OCI-LY7 (cell line): Measurements from ENCODE around the gene RNF186. TPM values are rescaled to one million over a fixed set of nuclear protein-coding genes. Genes with fewer than 3 reads are reported as not detected.
"Not testable (repeated sequence)": the region's sequence is repeated elsewhere in the genome, so short reads cannot be mapped to it uniquely, and the experiment has no call there.

Experiments
- BruUV-seq: library from RNA; stranded (reverse); fragments of 400-500 nt; replicated peaks from 2 replicates; lab custom pipeline; 2021; lab: Mats Ljungman, UMichigan
- CTCF ChIA-PET: fragments of 300-600 bp; sonication (Branson Sonifier 250); formaldehyde crosslinking; loops from one replicate; lab custom pipeline; 2022; ENCODE audit warnings: antibody characterized with exemption; ENCODE audit not compliant: unreplicated experiment; lab: Charles Lee
- POLR2A ChIA-PET: fragments of 300-600 bp; sonication (Branson Sonifier 250); formaldehyde crosslinking; loops from one replicate; lab custom pipeline; 2022; ENCODE audit warnings: antibody characterized with exemption; lab: Charles Lee
- DNase-seq: peaks from one replicate; pipeline ENCODE4 v3.0.0-alpha.2; 2015; ENCODE audit warnings: low spot score
- H2AFZ ChIP-seq: fragments of 200-600 bp; sonication (generic), shearing (Covaris generic); 2 replicates; pipeline ENCODE4 v1.6.1; 2014; ENCODE audit warnings: mild to moderate bottlenecking, antibody characterized with exemption, low read length, moderate library complexity
- H3K27ac ChIP-seq: fragments of 200-600 bp; sonication (generic); 2 replicates; pipeline ENCODE4 v1.5.1; 2014; ENCODE audit warnings: mixed run types, low read depth, mild to moderate bottlenecking, moderate library complexity, low read length, inconsistent platforms; ENCODE audit not compliant: poor library complexity, severe bottlenecking
- H3K36me3 ChIP-seq: fragments of 200-600 bp; sonication (generic); 2 replicates; pipeline ENCODE4 v1.6.1; 2014; ENCODE audit warnings: mild to moderate bottlenecking, antibody characterized with exemption, low read length, moderate library complexity, mixed read lengths; ENCODE audit not compliant: insufficient read depth
- H3K4me1 ChIP-seq: fragments of 200-600 bp; sonication (generic); 2 replicates; pipeline ENCODE4 v1.5.1; 2014; ENCODE audit warnings: mild to moderate bottlenecking, low read length; ENCODE audit not compliant: insufficient read depth, poor library complexity, severe bottlenecking
- H3K4me2 ChIP-seq: fragments of 200-600 bp; sonication (generic); 2 replicates; pipeline ENCODE4 v1.6.1; 2014; ENCODE audit warnings: mild to moderate bottlenecking, low read length
- H3K4me3 ChIP-seq: fragments of 200-600 bp; sonication (generic); 2 replicates; pipeline ENCODE4 v1.5.1; 2014; ENCODE audit warnings: mild to moderate bottlenecking, low read depth, low read length; ENCODE audit not compliant: poor library complexity, severe bottlenecking
- H3K79me2 ChIP-seq: fragments of 200-600 bp; sonication (generic); 2 replicates; pipeline ENCODE4 v1.6.1; 2016; ENCODE audit warnings: low read depth, mild to moderate bottlenecking, low read length, moderate library complexity, mixed read lengths; ENCODE audit not compliant: insufficient read depth
- H3K9me2 ChIP-seq: fragments of 200-600 bp; sonication (generic); 2 replicates; pipeline ENCODE4 v1.6.1; 2016; ENCODE audit warnings: mild to moderate bottlenecking, low read length, mixed read lengths; ENCODE audit not compliant: insufficient read depth
- H3K9me3 ChIP-seq: fragments of 200-600 bp; sonication (generic); 2 replicates; pipeline ENCODE4 v1.6.1; 2014; ENCODE audit warnings: mild to moderate bottlenecking, mixed run types, low read length, mixed read lengths
- H4K20me1 ChIP-seq: fragments of 200-600 bp; sonication (generic); 2 replicates; pipeline ENCODE4 v1.6.1; 2014; ENCODE audit warnings: mild to moderate bottlenecking, antibody characterized with exemption, low read length, moderate library complexity, mixed read lengths; ENCODE audit not compliant: insufficient read depth
- EZH2phosphoT487 ChIP-seq: fragments of 200-600 bp; sonication (generic); IDR thresholded peaks from 2 replicates; pipeline ENCODE4 v1.6.1; 2018; ENCODE audit warnings: low read depth, borderline replicate concordance, mild to moderate bottlenecking, mixed run types, antibody characterized with exemption, low read length, moderate library complexity, mixed read lengths
- intact Hi-C: fragments of 100-400 bp; cut with micrococcal nuclease; formaldehyde crosslinking; loops from one replicate; pipeline ENCODE4 v1.10.0; 2022; ENCODE audit not compliant: unreplicated experiment
- total RNA-seq, 2 experiments: library from RNA; depleted of rRNA in 1 of 2; stranded (reverse); fragments of >200 nt in 1 of 2; shearing (Covaris generic) in 1 of 2; gene quantifications; 2 replicates each; pipeline ENCODE4 v1.2.3, GENCODE V29; 2014 to 2022
- TF ChIP-seq, protein P1 (sequence below): fragments of 200-600 bp; sonication (generic); conservative IDR thresholded peaks from 2 replicates; pipeline ENCODE4 v1.5.1; 2014; ENCODE audit warnings: mild to moderate bottlenecking, antibody characterized with exemption, low read length, moderate library complexity, mixed read lengths

Gene RNF186
- total RNA-seq, 2 experiments from 2014 or later: not detected

DNA sequence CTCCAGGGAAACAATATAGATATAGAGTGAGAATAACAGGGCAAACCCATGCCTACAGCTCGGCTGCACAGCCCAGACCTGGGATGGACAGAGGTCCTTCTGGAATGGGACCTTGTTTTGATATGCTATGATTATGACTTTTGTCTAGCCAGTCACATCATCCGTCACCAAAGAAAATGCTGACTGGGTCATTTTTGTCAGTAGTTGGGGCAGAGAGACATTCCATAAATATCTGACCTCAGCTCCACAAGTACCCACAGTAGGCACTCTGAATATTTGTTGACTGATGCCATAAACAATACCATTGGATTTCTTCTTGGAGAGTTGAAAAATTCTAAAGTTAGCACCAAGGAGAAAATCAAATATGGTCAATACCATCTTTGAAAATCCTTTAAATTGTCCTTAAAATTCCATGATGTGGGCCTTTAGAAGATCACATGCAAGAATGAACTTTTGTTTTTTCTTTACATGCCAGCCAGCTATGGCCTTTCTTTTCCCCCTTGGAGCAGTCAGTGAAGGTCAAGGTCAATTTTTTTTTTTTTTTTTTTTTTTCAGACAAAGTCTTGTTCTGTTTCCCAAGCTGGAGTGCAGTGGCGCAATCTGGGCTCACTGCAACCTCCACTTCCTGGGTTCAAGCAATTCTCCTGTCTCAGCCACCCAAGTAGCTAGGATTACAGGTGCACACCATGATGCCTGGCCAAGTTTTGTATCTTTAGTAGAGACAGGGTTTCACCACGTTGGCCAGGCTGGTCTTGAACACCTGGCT lies 22.7 kb downstream of the RNF186 start:
- Histone ChIP-seq H4K20me1 (no peaks in the 10 kb centered on the region), H3K4me2 (no peak overlapping the region), H3K27ac (no peak overlapping the region), H3K36me3 (no peaks in the 10 kb centered on the region), H3K9me2 (no peaks in the 10 kb centered on the region), H2AFZ (no peak overlapping the region), H3K79me2 (no peaks in the 10 kb centered on the region), H3K4me1 (no peaks in the 10 kb centered on the region), H3K4me3 (no peak overlapping the region), H3K9me3 (no peaks in the 10 kb centered on the region)
- DNase-seq: no peak
- CTCF ChIA-PET: no interaction called here
- TF ChIP-seq, protein P1, sequence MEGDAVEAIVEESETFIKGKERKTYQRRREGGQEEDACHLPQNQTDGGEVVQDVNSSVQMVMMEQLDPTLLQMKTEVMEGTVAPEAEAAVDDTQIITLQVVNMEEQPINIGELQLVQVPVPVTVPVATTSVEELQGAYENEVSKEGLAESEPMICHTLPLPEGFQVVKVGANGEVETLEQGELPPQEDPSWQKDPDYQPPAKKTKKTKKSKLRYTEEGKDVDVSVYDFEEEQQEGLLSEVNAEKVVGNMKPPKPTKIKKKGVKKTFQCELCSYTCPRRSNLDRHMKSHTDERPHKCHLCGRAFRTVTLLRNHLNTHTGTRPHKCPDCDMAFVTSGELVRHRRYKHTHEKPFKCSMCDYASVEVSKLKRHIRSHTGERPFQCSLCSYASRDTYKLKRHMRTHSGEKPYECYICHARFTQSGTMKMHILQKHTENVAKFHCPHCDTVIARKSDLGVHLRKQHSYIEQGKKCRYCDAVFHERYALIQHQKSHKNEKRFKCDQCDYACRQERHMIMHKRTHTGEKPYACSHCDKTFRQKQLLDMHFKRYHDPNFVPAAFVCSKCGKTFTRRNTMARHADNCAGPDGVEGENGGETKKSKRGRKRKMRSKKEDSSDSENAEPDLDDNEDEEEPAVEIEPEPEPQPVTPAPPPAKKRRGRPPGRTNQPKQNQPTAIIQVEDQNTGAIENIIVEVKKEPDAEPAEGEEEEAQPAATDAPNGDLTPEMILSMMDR: no peak
- no peak for TF ChIP-seq EZH2phosphoT487
- BruUV-seq: no TSS peak
- POLR2A ChIA-PET: interaction anchor here (0.6 kb wide), 1 partner anchor 454 kb away, joined by 3 read pairs; no protein-coding TSS in a partner anchor
- intact Hi-C loops: no loop called here

DNA sequence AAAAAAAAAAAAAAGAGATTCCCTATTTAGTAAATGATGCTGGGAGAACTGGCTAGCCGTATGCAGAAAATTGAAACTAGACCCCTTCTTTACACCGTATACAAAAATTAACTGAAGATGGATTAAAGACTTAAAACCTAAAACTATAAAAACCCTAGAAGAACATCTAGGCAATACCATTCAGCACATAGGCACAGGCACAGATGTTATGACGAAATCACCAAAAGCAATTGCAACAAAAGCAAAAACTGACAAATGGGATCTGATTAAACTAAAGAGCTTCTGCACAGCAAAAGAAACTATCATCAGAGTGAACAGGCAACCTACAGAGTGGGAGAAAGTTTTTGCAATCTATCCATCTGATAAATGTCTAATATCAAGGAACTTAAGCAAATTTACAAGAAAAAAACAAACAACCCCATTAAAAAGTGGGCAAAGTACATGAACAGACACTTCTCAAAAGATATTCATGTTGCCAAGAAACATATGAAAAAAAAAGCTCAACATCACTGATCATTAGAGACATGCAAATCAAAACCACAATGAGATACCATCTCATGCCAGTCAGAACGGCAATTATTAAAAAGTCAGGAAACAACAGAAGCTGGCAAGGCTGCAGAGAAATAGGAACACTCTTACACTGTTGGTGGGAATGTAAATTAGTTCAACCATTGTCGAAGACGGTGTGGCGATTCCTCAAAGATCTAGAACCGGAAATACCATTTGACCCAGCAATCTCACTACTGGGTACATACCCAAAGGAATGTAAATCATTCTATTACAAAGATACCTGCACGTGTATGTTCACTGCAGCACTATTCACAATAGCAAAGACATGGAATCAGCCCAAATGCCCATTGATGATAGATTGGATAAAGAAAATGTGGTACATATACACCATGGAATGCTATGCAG lies 24.8 kb downstream of the RNF186 start:
- CTCF ChIA-PET: interaction anchor here (1.1 kb wide), 1 partner anchor 93 kb away, joined by 3 read pairs; no protein-coding TSS in a partner anchor
- H3K4me2 ChIP-seq, DNase-seq: not testable (repeated sequence)

DNA sequence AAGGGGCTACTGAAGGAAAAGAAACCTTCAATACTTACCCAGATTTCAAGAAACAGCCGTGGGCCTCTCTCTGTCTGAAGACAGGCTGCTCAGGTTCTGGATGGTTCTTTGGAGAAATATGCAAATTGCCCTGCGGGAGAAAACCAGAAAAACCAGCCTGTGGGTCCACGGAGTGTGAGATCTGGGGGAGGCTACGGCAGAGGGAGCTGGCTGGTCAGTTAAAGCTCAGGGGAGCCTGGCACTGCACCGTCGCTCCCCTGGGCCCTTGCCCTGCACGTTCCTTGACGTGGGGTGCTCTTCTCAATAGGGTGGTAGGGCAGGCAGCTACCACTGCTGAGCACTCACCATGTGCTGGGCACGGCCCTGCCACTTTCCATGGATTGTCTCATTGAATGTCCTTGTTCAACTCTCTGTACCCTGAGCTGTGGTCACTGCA lies 28.1 kb downstream of the RNF186 start:
- H2AFZ ChIP-seq: no peak overlapping the region
- CTCF ChIA-PET: no interaction called here
- no peaks in the 10 kb centered on the region for H3K9me2 ChIP-seq
- no peaks in the 10 kb centered on the region for H3K9me3 ChIP-seq
- no peaks in the 10 kb centered on the region for H3K36me3 ChIP-seq
- no peaks in the 10 kb centered on the region for H4K20me1 ChIP-seq
- no peak overlapping the region for H3K4me2 ChIP-seq
- BruUV-seq: no TSS peak
- no peak for TF ChIP-seq EZH2phosphoT487
- TF ChIP-seq, protein P1: no peak
- no peak overlapping the region for H3K4me3 ChIP-seq
- POLR2A ChIA-PET: interaction anchor here (0.5 kb wide), 1 partner anchor 65 kb away, joined by 3 read pairs; no protein-coding TSS in a partner anchor
- H3K4me1 ChIP-seq: no peaks in the 10 kb centered on the region
- DNase-seq: no peak
- H3K79me2 ChIP-seq: no peaks in the 10 kb centered on the region
- intact Hi-C loops: no loop called here
- no peak overlapping the region for H3K27ac ChIP-seq

More for the DNA sequence above, 24.8 kb downstream of the RNF186 start:
- POLR2A ChIA-PET: interaction anchor here (0.6 to 0.8 kb wide), 2 partner anchors 8 to 28 kb away, joined by 3 read pairs; no protein-coding TSS in a partner anchor
- H3K4me1 ChIP-seq, H3K79me2 ChIP-seq, BruUV-seq, intact Hi-C loops, H3K36me3 ChIP-seq, H4K20me1 ChIP-seq, H3K27ac ChIP-seq, H3K4me3 ChIP-seq, H3K9me2 ChIP-seq, H2AFZ ChIP-seq, H3K9me3 ChIP-seq: not testable (repeated sequence)
